ENCODE results near the gene MVB12B. TPM values are rescaled to one million over a fixed set of nuclear protein-coding genes. Genes with fewer than 3 reads are reported as not detected.

MVB12B gene
- total and polyA plus RNA-seq, 4 experiments from 2014 or later: 0.30 to 6.5 (median 4.9) TPM

DNA sequence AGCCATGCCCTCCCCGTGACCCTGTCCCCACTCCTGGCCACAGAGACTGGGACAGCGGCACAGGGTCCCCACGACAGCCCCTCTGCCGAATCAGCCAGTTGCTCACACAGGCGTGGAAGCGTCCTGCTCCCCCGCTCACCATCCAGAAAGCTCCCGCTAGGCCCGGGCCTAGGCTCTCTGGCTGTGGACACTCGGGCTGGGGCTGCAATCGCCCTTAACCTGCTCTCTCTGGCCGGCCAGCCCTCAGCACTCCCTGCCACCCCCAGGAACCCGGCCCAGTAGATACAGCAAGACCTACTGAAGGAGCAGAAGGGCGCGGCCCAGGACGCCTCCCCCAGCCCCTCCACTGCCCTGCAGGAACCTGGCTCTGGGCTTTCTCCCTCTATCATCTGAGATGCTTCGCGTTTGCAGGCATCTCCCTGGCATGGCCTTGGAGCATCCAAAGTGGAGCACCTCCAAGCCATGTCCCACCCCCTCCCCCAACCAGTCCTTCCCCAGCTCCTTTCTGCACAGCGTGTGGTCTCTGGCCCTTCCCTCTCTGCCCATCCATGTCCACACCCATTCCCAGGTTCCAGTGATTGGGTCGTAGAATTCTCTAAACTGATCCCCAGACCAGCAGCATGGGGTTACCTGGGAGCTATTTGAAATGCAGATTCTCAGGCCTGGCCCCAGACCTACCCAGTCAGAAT is 173.4 kb downstream of the MVB12B start:
- intact Hi-C loops (cut with micrococcal nuclease): loop anchor here (1.0 kb wide), 1 partner anchor 58 kb away; no protein-coding TSS in a partner anchor
- Histone ChIP-seq H3K27me3 (ENCODE audit: insufficient read depth, low read length) (peaks cover 5% of the 10 kb centered on the region), H3K36me3 (ENCODE audit: insufficient read depth, low read length) (no peaks in the 10 kb centered on the region), H3K4me3 (ENCODE audit: low read length in 2 of 2) (no peak overlapping the region), H3K4me1 (ENCODE audit: insufficient read depth, low read length) (peaks cover 6% of the 10 kb centered on the region), H3K9me3 (ENCODE audit: control insufficient read depth in 1 of 2, low read length in 2 of 2) (no peaks in the 10 kb centered on the region), H3K27ac (ENCODE audit: low read depth, low read length) (no peak overlapping the region)
- Mint-ChIP-seq H3K27ac (no peak overlapping the region), H3K4me3 (peak overlapping the region in 1 of 8 donors; percentile 70), H3K9me3 (no peaks in the 10 kb centered on the region), H3K36me3 (no peaks in the 10 kb centered on the region), H3K27me3 (peaks cover 2 to 4% of the 10 kb centered on the region in 2 donors), H3K4me1 (peaks cover 2 to 11% (median 5%) of the 10 kb centered on the region in 4 donors)
- ChIA-PET POLR2A (ENCODE audit: partially characterized antibody) (interaction anchor here (1.0 to 1.7 kb wide), 3 partner anchors 17 to 58 kb away, joined by 3 to 7 read pairs (median 3); no protein-coding TSS in a partner anchor), CTCF (ENCODE audit: partially characterized antibody) (interaction anchor here (0.6 to 14.9 kb wide), 22 partner anchors 9 to 198 kb away, joined by 3 to 266 read pairs (median 6); no protein-coding TSS in a partner anchor)
- no peak for DNase-seq

DNA sequence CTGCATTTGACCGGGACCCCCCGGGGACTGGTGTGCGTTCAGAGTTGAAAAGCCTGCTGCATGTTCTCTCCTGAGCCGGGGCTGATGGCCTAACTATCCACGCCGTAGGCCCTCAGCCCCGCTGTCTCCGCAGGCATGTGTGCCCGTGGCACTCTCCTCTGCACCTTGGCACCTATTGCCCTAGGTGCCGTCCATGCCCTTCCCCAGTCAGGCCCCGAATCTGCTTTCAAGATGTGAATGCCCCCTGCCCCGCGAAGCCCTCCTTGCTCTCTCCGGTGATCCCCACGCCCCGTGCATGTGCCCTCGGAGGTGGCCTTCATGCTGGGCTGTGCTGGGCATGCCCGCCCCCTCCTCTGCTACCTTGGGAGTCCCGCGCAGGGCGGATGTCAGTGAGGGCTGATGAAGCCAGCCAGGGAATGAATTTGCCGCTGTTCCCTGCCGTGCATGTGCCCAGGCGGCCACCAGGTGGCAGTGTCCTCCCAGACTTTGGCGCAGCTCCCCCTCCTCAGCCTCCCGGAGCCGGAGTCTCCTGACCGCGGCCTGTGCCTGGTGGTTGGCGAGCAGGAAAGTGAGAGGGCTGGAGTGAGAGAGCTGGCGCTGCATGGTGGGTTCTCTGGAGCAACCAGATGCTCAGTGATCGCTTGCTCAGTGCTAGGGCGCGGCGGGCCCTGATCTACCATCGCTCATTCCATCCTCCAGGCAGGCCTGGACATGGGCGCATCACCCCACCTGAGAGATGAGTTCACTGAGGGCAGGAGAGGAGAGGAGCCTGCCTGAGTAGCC is 174.2 kb downstream of the MVB12B start:
- Histone ChIP-seq H3K9me3 (ENCODE audit: control insufficient read depth in 1 of 2, low read length in 2 of 2) (no peaks in the 10 kb centered on the region), H3K4me1 (ENCODE audit: insufficient read depth, low read length) (peaks cover 6% of the 10 kb centered on the region), H3K27me3 (ENCODE audit: insufficient read depth, low read length) (peaks cover 5% of the 10 kb centered on the region), H3K4me3 (ENCODE audit: low read length in 2 of 2) (no peak overlapping the region), H3K27ac (ENCODE audit: low read depth, low read length) (no peak overlapping the region), H3K36me3 (ENCODE audit: insufficient read depth, low read length) (no peaks in the 10 kb centered on the region)
- intact Hi-C loops (cut with micrococcal nuclease): no loop called here
- ChIA-PET POLR2A (ENCODE audit: partially characterized antibody) (interaction anchor here (1.0 to 1.2 kb wide), 2 partner anchors 16 to 57 kb away, joined by 3 read pairs; no protein-coding TSS in a partner anchor), CTCF (ENCODE audit: partially characterized antibody) (interaction anchor here (0.7 to 14.9 kb wide), 17 partner anchors 10 to 199 kb away, joined by 3 to 266 read pairs (median 6); no protein-coding TSS in a partner anchor)
- Mint-ChIP-seq H3K9me3 (no peaks in the 10 kb centered on the region), H3K36me3 (no peaks in the 10 kb centered on the region), H3K4me1 (peaks cover 2 to 11% (median 5%) of the 10 kb centered on the region in 4 donors), H3K27me3 (peaks cover 2 to 4% of the 10 kb centered on the region in 2 donors), H3K27ac (no peak overlapping the region), H3K4me3 (peak overlapping the region in 5 of 8 donors; percentile 21 to 77 (median 31))
- DNase-seq: peak; percentile 53 to 68 (median 62)

DNA sequence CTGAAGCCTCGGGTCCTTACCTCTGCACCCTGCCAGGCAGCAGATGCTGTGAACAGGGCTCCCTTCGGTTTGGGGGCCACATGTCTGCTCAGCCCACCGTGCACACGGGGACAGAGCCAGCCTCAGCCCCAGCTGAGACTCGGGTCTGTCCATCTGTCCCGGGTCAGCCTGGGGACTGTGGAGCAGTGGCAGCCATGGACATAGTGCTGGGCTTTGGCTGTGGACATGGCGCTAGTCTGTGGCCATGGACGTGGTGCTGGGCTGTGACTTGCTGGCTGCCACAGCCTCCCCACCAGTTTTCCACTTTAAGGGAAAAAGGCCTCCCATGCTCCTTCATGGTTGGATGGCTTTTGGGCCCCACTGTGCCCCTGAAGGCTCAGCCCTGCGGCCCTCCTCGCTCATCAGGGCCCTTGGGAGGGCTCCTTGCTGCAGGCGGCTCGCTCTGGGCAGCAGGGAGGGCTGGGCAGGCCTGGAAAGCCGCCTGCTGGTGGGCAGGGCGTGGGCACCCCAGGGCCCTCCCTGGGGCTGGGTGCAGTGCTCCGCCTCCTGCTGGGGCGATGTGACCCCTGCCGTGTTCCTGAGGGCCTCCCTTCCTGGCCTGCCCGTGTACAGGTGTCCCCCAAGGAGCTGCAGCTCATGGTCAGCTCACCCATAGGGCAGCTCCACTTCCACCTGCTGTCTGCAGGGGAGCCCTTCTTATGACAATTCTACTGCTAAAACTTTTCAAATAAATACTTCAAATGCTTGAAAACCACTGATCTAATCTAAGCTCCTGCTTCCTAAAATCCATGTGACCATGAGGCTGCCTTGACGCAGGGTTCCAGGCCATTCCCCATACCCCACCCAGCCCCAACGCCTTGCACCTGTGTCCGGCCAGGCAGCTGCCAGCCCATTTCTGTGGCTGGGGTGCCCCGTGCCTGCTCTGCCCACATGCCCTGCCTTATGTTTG is 175.0 kb downstream of the MVB12B start:
- CTCF ChIA-PET (ENCODE audit: partially characterized antibody): interaction anchor here (0.6 to 14.9 kb wide), 13 partner anchors 10 to 61 kb away, joined by 3 to 266 read pairs (median 10); no protein-coding TSS in a partner anchor
- peaks cover 5% of the 10 kb centered on the region for H3K27me3 ChIP-seq (ENCODE audit: insufficient read depth, low read length)
- Mint-ChIP-seq H3K27me3 (peaks cover 2 to 4% of the 10 kb centered on the region in 2 donors), H3K4me3 (no peak overlapping the region), H3K27ac (no peak overlapping the region), H3K4me1 (peaks cover 2 to 11% (median 5%) of the 10 kb centered on the region in 4 donors), H3K36me3 (no peaks in the 10 kb centered on the region), H3K9me3 (no peaks in the 10 kb centered on the region)
- POLR2A ChIA-PET (ENCODE audit: partially characterized antibody): interaction anchor here (1.0 to 1.2 kb wide), 2 partner anchors 15 to 56 kb away, joined by 3 read pairs; no protein-coding TSS in a partner anchor
- no peaks in the 10 kb centered on the region for H3K9me3 ChIP-seq (ENCODE audit: control insufficient read depth in 1 of 2, low read length in 2 of 2)
- H3K36me3 ChIP-seq (ENCODE audit: insufficient read depth, low read length): no peaks in the 10 kb centered on the region
- no peak overlapping the region for H3K4me3 ChIP-seq (ENCODE audit: low read length in 2 of 2)
- peaks cover 6% of the 10 kb centered on the region for H3K4me1 ChIP-seq (ENCODE audit: insufficient read depth, low read length)
- no peak for DNase-seq
- intact Hi-C loops (cut with micrococcal nuclease): no loop called here
- H3K27ac ChIP-seq (ENCODE audit: low read depth, low read length): no peak overlapping the region

DNA sequence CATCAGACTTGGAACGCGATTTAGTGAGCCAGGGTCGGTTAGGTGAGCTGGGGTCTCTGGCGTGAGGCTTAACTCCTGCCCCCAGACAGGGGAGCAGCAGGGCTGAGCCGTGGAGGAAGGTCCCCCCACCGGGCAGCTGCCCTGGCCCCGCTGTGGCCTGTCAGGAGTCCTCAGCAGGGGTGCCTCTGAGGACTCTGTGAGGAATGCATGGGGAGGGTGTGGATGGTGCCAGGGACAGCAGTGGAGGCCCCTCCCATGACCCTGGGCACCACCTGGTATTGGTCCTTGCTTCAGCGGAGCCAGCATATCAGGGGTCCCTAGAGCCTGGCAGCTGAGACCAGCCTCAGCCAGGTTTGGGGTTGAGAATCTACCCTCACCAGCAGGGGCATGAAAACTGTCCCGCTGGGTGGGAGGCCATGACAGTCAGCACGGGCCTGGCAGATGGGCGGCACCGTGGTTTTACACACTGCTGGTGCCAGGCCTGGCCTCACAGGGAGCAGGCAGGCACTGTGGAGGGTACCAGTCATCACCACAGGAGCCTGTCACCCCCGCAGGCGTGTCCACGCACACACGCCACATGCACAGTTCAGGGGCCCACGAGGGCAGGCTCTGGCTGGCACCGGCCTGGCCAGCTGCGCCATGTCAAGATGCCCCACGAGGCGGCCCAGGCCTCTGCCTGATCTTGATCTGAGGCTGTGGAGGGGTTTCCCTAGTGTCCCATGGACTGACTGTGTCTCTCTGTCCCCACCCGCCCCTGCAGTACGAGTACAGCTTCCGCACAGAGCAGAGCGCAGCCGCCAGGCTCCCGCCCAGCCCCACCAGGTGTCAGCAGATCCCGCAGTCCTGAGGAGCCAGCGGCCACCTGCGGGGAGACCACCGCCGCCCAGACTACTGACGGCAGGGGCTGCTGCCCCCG is 176.0 kb downstream of the MVB12B start:
- Histone ChIP-seq H3K4me1 (ENCODE audit: insufficient read depth, low read length) (peaks cover 6% of the 10 kb centered on the region), H3K27me3 (ENCODE audit: insufficient read depth, low read length) (peaks cover 5% of the 10 kb centered on the region), H3K27ac (ENCODE audit: low read depth, low read length) (no peak overlapping the region), H3K4me3 (ENCODE audit: low read length in 2 of 2) (no peak overlapping the region), H3K9me3 (ENCODE audit: control insufficient read depth in 1 of 2, low read length in 2 of 2) (no peaks in the 10 kb centered on the region), H3K36me3 (ENCODE audit: insufficient read depth, low read length) (no peaks in the 10 kb centered on the region)
- H3K4me3 Mint-ChIP-seq: no peak overlapping the region
- H3K36me3 Mint-ChIP-seq: no peaks in the 10 kb centered on the region
- no peaks in the 10 kb centered on the region for H3K9me3 Mint-ChIP-seq
- POLR2A ChIA-PET (ENCODE audit: partially characterized antibody): no interaction called here
- no peak for DNase-seq
- peaks cover 2 to 11% (median 5%) of the 10 kb centered on the region in 4 donors for H3K4me1 Mint-ChIP-seq
- H3K27me3 Mint-ChIP-seq: peaks cover 2 to 4% of the 10 kb centered on the region in 2 donors
- no peak overlapping the region for H3K27ac Mint-ChIP-seq
- CTCF ChIA-PET (ENCODE audit: partially characterized antibody): interaction anchor here (0.6 to 14.9 kb wide), 9 partner anchors 9 to 60 kb away, joined by 3 to 266 read pairs (median 12); no protein-coding TSS in a partner anchor
- intact Hi-C loops (cut with micrococcal nuclease): no loop called here

DNA sequence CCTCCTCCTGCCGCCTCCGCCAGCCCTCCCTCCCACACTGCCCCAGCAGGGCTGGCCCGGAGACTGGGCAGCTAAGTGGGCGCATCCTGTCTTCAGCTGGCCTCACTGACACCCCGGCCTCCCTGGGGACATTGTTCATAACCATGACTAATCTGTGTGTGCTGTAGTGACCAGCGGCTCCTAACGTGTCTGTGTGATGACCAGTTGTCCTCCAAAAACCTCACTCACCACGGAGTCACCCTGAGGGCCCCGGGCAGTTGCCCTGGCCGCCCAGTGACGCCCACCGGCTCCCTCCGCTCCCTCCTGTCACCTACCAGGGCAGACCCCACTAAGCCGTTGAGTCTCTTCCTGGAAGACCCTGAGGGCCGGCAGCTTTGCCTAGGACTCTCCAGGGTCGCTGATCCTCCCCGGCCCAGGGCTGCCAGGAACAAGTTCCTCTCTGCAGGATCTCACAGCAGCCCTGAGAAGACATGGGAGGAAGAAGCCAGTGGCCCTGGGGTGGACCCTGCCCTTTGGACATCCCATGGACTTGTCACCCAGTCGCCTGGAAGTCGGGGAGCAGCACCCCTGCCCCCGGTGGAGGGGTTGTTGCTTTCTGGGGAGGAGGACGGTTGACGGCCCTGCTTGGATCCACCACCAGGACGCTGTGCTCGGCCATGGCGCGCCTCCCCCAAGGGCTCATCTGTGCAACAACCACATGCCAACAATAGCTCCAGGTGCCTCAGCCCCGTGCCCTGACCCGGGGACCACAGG is 176.9 kb downstream of the MVB12B start:
- H3K27ac ChIP-seq (ENCODE audit: low read depth, low read length): no peak overlapping the region
- no peaks in the 10 kb centered on the region for H3K36me3 ChIP-seq (ENCODE audit: insufficient read depth, low read length)
- no peaks in the 10 kb centered on the region for H3K36me3 Mint-ChIP-seq
- ChIA-PET POLR2A (ENCODE audit: partially characterized antibody) (no interaction called here), CTCF (ENCODE audit: partially characterized antibody) (interaction anchor here (14.9 kb wide), 1 partner anchor 53 kb away, joined by 266 read pairs; no protein-coding TSS in a partner anchor)
- H3K9me3 ChIP-seq (ENCODE audit: control insufficient read depth in 1 of 2, low read length in 2 of 2): no peaks in the 10 kb centered on the region
- H3K27ac Mint-ChIP-seq: no peak overlapping the region
- H3K4me1 ChIP-seq (ENCODE audit: insufficient read depth, low read length): peaks cover 6% of the 10 kb centered on the region
- H3K27me3 ChIP-seq (ENCODE audit: insufficient read depth, low read length): peaks cover 5% of the 10 kb centered on the region
- H3K27me3 Mint-ChIP-seq: peaks cover 2 to 4% of the 10 kb centered on the region in 2 donors
- H3K9me3 Mint-ChIP-seq: no peaks in the 10 kb centered on the region
- intact Hi-C loops (cut with micrococcal nuclease): no loop called here
- DNase-seq: no peak
- no peak overlapping the region for H3K4me3 ChIP-seq (ENCODE audit: low read length in 2 of 2)
- H3K4me1 Mint-ChIP-seq: peaks cover 2 to 11% (median 5%) of the 10 kb centered on the region in 4 donors
- H3K4me3 Mint-ChIP-seq: no peak overlapping the region
